HG02588 (cell line): ENCODE measurements around the gene CEP20.
"Not testable (repeated sequence)": the region's sequence is repeated elsewhere in the genome, so short reads cannot be mapped to it uniquely, and the experiment has no call there.

Experiments
- ATAC-seq: cut with Tn5 transposase; IDR thresholded peaks from one replicate; pipeline ENCODE4 v1.9.1; 2021; ENCODE audit warnings: mild to moderate bottlenecking, moderate library complexity; ENCODE audit not compliant: unreplicated experiment

Gene CEP20, protein sequence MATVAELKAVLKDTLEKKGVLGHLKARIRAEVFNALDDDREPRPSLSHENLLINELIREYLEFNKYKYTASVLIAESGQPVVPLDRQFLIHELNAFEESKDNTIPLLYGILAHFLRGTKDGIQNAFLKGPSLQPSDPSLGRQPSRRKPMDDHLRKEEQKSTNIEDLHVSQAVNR

DNA sequence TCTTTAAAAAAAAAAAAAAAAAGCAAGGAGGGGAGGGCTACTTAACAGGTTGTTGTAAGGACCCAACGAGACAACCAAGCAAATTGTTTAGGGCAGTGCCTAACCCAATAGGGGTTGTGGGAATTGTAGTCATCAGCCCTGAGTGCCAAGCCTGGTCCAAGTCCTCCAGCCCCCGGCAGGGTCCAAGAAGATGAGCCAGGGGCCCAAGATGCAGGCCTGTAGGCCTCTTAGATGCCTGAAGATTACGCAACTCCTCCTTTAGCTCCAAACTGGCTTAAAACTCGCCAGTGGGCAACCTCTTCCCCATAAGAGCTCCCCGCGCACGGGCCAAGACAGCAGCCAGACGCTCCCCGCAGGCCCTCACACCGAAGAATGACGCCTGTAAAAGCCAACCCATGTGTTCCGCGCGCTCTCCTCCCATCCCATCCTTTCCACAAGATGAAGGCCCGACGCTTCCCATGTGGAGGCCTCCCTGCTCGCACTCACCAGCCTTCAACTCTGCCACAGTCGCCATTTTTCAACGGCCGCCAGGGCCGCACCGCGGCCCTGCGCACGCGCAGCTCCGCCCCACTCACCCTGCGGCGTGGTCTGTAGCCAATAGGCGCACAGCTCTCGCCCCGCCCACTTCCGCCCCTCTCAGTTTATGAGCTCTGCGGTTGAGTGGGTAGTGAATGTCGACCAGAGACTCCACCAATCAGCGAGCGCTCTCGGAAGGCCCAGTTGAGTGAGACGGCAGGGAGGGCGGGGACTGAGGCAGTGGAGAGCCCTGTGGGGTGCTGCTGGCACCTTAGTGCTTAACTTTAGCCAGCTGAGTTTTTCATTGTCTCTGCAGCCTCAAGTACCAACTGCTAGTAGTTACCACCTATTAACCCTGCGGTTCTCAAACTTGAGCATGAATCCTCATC, at the start of gene CEP20:
Gene CEP20, minus strand, starts transcription at position 532 of the 905 bp plus-strand sequence. Its CDS starts 18 bp downstream, at position 514.
- ATAC-seq: peak; percentile 97

DNA sequence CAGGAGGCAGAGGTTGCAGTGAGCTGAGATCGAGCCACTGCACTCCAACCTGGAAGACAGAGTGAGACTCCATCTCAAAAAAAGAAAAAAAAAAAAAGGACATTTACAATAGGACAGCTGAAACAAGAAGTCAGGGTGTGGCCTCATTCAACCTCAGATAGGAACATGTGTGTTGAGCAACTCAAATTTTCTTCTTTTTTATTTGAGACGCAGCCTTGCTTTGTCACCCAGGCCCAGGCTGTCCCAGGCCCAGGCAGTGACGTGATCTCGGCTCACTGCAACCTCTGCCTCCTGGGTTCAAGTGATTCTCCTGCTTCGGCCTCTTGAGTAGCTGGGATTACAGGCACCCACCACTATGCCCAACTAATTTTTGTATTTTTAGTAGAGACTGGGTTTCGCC, 48.4 kb upstream of the CEP20 start:
- ATAC-seq: not testable (repeated sequence)

DNA sequence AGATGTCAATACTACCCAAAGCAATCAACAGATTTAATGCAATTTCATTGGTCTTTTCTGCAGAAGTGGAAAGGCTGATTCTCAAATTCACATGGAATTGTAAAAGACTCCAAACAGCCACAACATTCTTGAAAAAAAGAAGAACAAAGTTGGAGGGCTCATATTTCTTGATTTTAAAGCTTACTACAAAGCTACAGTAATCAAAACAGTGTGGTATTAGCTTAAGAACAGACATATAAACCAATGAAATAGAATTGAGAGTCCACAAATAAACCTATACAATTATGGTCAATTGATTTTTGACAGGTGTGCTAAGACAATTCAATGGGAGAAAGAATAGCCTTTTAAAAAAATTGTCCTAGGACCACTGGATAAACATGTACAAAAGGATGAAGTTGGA, 46.6 kb upstream of the CEP20 start:
- no peak for ATAC-seq

DNA sequence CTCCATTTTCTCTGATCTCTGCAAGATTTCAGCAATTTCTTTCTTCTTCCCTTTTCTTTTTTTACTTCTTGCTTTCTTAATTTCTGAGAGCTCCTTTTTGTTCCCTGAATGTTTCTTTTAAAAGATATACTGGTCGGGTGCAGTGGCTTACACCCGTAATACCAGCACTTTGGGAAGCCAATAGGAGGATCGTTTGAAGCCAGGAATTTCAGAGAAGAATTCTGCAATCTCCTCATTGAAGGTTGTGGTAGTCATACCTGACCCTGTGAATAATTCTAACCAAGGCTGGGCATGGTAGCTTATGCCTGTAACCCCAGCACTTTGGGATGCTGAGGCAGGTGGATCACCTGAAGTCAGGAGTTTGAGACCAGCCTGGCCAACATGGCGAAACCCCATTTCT, 45.4 kb upstream of the CEP20 start:
- ATAC-seq: no peak

DNA sequence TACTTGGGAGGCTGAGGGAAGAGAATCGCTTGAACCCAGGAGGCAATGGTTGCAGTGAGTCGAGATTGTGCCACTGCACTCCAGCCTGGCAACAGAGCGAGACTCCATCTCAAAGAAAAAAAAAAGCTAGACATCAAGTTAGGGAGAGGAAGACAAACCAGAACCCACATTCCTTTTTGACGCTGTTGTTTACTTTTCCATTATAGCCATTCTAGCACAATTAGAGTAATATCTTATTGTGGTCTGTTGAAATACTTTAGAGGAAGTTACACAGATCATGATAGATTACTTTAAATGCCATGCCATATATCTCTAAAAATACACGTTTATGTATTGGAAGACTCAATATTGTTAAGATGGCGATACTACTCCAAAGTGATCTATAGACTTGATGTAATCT, 44.5 kb upstream of the CEP20 start:
- no peak for ATAC-seq

DNA sequence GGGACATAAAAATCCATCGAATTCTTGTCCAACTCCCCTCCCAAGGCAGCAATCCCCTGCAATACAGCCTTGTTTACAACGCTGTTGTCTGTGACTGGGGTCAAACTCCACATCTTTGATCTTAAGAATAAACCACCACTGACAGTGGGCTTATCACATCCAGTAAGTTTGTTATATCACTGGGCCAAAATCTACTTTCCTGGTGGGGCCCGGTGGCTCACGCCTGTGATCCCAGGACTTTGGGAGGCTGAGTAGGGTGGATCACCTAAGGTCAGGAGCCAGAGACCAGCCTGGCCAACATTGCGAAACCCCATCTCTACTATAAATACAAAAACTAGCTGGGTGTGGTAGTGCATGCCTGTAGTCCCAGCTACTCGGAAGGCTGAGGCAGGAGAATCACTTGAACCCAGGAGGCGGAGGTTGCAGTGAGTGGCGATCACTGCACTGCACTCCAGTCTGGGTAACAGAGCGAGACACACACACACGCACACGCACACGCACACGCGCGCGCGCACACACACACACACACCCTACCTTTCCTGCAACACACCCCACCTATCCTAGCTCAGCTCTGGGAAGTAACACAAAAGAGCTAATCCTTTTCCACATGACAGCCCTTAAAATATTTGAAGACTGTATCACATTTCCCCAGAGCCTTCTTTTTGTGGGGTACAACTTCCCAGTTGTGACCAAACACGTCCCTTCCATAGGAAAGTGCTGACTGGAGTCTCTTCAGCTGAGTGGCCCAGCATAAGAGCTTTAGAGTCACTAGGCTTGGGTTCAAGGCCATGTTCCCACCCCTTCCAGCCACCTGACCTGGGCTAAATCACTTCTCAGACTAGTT, 40.1 kb upstream of the CEP20 start:
- ATAC-seq: no peak

DNA sequence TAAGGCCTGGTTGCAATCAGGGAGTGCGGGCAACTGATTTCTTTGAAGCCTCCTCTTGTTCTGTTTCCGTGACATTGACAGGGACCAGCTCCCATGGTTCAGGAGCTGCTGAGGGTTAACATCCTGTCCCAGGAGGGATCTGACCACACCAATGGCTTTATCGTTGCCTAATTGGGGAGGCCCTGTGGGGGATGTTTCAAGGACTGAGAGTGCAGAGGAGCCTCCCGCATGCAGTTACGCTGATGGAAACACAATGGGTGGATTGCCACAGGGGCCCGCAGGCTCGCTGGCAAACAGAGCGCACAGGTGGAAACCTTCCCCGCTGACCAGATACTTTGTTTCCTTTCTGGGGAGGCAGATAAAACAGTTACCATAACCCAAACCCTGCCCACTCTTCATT, 37.2 kb upstream of the CEP20 start:
- ATAC-seq: no peak

DNA sequence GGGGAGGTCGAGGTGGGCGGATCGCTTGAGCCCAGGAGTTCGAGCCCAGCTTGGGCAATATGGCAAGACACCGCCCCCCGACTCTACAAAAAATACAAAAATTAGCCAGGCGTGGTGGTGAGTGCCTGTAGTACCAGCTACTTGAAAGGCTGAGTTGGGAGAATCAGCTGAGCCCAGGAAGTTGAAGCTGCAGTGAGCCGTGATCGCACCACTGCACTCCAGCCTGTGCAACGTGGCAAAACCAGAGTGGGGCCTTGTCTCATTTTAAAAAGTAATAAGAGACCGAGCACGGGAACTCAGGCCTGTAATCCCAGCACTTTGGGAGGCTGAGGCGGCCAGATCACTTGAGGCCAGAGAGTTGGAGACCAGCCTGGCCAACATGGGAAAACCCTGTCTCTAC, 36.6 kb upstream of the CEP20 start:
- no peak for ATAC-seq

DNA sequence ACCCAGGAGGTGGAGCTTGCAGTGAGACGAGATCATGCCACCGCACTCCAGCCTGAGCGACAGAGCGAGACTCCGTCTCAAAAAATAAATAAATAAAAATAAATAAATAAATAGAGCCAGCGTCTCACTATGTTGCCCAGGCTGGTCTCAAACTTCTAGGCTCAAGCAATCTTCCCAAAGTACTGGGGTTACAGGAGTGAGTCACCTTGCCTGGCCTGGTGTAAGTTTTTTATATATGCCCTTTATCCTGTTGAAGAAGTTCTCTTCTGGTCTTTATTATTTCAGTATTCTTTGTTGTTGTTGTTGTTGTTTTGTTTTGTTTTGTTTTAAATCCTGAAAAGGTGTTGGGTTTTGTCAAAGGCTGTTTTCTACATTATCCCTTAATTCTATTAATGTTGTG, 30.9 kb upstream of the CEP20 start:
- no peak for ATAC-seq

DNA sequence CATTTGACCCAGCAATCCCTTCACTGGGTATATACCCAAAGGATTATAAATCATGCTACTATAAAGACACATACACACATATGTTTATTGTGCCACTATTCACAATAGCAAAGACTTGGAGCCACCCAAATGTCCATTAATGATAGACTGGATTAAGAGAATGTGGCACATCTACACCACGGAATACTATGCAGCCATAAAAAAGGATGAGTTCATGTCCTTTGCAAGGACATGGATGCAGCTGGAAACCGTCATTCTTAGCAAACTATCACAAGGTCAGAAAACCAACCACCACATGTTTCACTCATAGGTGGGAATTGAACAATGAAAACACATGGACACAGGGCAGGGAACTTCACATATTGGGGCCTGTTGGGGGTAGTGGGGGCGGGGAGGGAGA, 29.9 kb upstream of the CEP20 start:
- not testable (repeated sequence) for ATAC-seq

DNA sequence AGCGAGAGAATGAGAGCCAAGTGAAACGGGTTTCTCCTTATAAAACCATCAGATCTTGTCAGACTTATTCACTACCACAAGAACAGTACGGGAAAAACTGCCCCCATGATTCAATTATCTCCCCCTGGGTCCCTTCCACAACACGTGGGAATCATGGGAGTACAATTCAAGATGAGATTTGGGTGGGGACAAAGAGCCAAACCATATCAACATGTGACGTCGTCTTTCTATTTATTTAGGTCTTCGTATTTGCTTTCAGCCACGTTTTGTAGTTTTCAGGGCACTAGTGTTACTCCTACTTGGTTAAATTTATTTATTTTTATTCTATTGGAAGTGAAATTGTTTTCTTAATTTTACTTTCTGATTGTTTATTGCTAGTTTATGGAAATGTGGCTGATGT, 27.9 kb upstream of the CEP20 start:
- no peak for ATAC-seq

DNA sequence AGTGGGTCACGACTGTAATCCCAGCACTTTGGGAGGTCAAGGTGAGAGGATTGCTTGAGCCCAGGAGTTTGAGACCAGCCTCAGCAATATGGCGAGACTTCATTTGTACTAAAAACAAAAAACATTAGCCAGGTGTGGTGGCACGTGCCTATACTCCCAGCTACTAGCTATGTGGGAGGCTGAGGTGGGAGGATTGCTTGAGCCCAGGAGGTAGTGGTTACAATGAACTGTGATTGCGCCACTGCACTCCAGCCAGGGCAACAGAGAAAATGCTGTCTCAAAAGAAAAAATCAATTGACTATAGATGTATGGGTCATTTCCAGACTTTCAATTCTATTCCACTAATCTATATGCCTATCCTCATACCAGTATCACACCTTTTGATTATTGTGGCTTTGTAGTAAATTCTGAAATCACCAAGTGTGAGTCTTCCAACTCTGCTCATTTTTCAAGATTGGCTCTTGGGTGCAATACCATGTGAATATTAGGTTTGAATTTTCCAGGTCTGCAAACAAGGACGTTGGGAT, 27.2 kb upstream of the CEP20 start:
- no peak for ATAC-seq

DNA sequence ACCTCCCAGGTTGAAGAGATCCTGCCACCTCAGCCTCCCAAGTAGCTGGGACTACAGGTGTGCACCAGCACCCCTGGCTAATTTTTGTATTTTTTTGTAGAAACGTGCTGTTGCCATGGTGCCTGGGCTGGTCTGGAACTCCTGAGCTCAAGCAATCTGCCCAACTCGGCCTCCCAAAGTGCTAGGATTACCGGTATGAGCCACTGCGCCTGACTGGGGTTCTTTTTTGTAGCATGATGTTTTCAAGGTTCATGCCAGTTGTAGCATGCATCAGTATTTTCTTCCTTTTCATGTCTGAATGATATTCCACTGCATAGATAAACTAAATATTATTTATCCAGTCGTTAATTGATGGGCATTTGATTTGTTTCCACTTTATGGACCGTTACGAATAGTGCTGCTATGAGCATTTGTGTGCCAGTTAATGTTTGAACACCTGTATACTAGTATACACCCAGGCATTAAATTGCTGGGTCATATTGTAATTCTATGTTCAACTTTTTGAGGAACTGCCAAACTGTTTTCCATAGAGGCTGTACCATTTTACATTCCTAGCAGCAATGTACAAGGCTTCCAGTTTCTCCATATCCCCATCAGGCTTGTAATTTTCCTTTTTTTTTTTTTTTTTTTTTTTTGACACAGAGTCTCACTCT, 24.8 kb upstream of the CEP20 start:
- no peak for ATAC-seq

DNA sequence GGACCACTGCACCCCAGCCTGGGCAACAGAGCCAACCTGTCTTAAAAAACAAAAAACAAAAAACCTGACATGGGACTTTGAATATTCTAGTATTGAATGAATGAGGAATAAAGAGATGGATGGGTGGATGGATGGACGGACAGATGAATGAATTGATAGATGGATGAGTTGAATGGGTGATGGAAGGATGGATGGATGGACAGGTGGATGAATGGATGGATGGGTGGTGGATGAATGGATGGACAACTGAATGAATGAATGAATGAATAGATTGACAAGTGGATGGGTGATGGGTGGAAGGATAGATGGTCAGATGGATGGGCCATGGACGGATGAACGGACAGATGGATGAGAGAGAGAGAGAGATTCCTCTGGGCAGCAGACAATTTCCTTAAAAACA, 22.8 kb upstream of the CEP20 start:
- ATAC-seq: no peak

DNA sequence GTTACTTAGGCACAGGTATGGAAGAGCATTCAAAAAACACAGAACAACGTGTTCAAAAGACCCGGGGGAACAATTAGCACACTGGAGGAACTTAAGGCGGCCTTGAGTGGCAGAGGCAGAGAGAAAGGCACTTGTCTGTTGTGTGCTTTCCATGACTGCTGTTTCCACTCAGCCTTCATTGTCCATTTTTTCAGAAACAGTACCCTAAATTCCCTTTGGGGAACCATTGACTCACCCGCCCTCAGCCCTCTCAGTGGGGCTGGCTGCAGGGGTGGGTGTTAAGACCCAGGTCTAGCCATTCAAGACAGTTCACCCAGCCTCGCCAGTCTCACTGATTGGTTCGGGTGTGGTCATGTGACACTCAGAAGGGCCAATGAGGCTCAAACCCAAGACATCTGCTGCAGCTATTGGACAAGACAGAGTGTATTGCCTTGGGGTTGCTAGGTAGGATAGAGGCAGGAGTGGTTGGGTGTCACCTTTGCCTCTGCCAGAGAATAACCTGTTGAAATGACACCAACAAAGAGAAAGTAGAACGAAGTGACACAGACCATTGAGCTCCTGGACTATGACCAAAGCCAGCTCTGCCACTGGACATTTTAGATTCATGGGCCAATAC, 19.6 kb upstream of the CEP20 start:
- ATAC-seq: peak; percentile 100

DNA sequence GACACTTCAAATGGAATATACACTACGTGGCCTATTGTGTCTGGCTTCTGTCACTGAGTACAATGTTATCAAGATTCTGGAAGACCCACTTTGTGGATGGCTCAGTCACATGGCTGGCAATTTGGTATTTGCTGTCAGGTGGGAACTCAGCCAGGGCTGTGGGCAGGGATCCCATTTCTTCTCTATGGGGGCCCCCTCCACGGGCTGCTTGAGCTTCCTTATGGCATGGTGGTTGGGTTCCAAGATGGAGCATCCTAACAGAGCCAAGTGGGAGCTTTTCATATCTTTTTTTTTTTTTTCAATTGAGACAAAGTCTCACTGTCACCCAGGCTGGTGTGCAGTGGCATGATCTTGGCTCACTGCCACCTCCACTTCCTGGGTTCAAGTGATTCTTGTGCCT, 18.0 kb upstream of the CEP20 start:
- ATAC-seq: no peak

DNA sequence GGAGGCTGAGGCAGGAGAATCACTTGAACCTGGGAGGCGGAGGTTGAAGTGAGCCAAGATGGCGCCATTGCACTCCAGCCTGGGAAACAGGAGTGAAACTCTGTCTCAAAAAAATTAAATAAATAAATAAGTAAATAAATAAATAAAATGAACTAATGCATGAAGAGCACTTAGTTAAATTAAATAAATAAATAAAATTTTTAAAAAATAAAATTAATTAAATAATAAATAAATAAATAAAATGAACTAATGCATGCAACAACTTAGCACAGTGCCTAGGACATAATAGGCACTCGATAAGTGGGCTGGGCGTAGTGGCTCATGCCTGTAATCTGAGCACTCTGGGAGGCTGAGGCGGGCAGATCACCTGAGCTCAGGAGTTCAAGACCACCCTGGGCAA, 15.6 kb upstream of the CEP20 start:
- no peak for ATAC-seq

DNA sequence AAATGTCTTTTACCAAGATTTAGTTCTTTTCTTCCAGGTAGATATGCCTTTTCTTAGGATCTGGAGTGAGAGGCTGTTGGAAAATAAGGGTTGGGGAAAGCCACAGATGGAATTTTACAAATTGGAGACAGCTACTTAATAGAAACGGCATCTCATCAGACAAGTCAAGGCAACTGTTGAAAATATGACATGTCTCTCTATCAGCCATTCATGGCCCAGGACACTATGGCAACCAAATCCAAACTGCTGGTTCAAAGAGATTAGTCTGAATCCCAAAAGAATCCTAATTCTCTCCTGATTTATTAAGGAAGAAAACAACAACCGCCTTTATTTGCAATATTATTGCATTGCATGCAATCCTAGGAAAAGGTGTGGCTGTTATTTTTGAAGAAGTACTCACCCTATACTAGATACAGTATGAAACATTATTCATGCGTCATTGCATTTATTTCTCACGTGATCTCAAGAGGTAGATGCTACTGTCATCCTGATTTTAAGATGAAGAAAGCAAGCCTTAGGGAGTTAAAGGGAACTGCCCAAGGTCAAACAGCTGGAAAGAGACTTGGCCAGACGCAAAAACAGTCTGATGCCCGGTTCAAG, 12.6 kb upstream of the CEP20 start:
- ATAC-seq: no peak

DNA sequence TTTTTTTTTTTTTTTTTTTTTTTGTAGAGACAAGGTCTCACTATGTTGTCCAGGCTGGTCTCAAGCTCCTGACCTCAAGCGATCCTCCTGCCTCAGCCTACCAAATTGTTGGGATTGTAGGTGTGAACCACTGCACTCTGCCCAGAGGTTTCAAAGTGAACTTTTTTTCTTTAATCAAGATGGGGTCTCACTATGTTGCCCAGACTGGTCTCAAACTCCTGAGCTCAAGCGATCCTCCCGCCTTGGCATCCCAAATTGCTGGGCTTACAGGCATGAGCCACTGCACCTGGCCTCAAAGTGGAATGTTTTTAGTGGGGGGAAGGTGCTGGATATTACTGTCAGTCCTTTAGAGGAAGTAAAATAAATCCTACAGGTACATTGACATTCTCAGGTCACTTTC, 12.0 kb upstream of the CEP20 start:
- no peak for ATAC-seq

DNA sequence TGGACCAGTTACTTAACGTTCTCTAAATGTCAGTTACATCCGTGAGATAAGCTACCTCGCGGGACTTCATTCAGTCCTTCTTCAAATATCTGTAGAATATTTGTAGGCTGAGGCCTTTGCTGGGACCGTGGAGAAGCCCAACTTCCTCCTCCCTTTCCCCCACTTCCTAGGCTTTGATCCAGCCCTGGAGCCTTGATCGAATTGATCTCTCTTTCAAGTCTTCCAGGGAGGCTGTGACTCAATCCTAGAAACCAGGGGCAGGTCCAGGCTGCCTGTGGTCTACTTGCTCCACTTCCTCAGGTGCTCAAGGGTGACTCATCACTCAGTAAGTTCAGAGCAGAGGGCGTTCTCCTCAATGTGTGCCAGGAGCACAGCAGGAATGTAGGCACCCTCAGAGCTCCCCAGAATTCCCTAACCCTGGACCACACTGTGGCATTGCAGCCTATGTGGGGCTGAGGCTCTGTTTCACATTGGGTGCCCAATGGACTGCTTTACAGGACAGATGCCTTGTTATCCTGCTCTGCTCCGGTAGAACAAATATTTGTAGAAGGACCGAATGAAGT, 11.2 kb upstream of the CEP20 start:
- no peak for ATAC-seq
